Ishikawa (cell line): ENCODE measurements around the gene PDSS2.

Experiments
- CEBPB ChIP-seq: IDR thresholded peaks from 2 replicates; pipeline ENCODE4 v1.6.1; 2012
- CREB1 ChIP-seq: IDR thresholded peaks from 2 replicates; pipeline ENCODE4 v1.6.1; 2012; ENCODE audit warnings: low read depth
- EGR1 ChIP-seq: IDR thresholded peaks from 2 replicates; pipeline ENCODE4 v1.6.1; 2012
- EP300 ChIP-seq: IDR thresholded peaks from 2 replicates; pipeline ENCODE4 v1.6.1; 2012; ENCODE audit warnings: borderline replicate concordance
- FOXM1 ChIP-seq: IDR thresholded peaks from 2 replicates; pipeline ENCODE4 v1.6.1; 2012; ENCODE audit warnings: low read depth, borderline replicate concordance
- MAX ChIP-seq: IDR thresholded peaks from 2 replicates; pipeline ENCODE4 v1.6.1; 2012
- NFIC ChIP-seq: IDR thresholded peaks from 2 replicates; pipeline ENCODE4 v1.6.1; 2012
- RAD21 ChIP-seq: IDR thresholded peaks from 2 replicates; pipeline ENCODE4 v1.6.1; 2012; ENCODE audit warnings: low read depth
- REST ChIP-seq: IDR thresholded peaks from 2 replicates; pipeline ENCODE4 v1.6.1; 2012; ENCODE audit warnings: low read depth, mild to moderate bottlenecking
- TAF1 ChIP-seq: IDR thresholded peaks from 2 replicates; pipeline ENCODE4 v1.6.1; 2012; ENCODE audit warnings: low read depth, mild to moderate bottlenecking
- TCF12 ChIP-seq: IDR thresholded peaks from 2 replicates; pipeline ENCODE4 v1.6.1; 2012; ENCODE audit warnings: low read depth
- TEAD4 ChIP-seq: IDR thresholded peaks from 2 replicates; pipeline ENCODE4 v1.6.1; 2012
- USF1 ChIP-seq: IDR thresholded peaks from 2 replicates; pipeline ENCODE4 v1.6.1; 2012
- YY1 ChIP-seq: IDR thresholded peaks from 2 replicates; pipeline ENCODE4 v1.6.1; 2012; ENCODE audit warnings: low read depth
- ZBTB7A ChIP-seq: IDR thresholded peaks from 2 replicates; pipeline ENCODE4 v1.6.1; 2012; ENCODE audit warnings: low read depth

The PDSS2 gene

GRCh38 chr6:107219851-107220250 lies 239.5 kb downstream of the PDSS2 start:
- TF ChIP-seq TAF1 (no peak), EP300 (no peak), ZBTB7A (no peak)

- TF ChIP-seq REST (no peak), RAD21 (no peak), CEBPB (no peak)
These were observed 241.2 kb downstream of the PDSS2 start for GRCh38 chr6:107218142-107218541.

GRCh38 chr6:107217248-107217647 lies 242.1 kb downstream of the PDSS2 start:
- TF ChIP-seq USF1 (no peak), TEAD4 (no peak), CREB1 (no peak), TAF1 (no peak), CEBPB (no peak)

- TF ChIP-seq TAF1: no peak
- no peak for TF ChIP-seq TCF12
- no peak for TF ChIP-seq TEAD4
- TF ChIP-seq ZBTB7A: no peak
- no peak for TF ChIP-seq FOXM1
- TF ChIP-seq USF1: no peak
- TF ChIP-seq REST: no peak
- TF ChIP-seq CEBPB: no peak
- TF ChIP-seq NFIC: no peak
- TF ChIP-seq EP300: no peak
- TF ChIP-seq EGR1: no peak
- TF ChIP-seq MAX: no peak
- no peak for TF ChIP-seq CREB1
- no peak for TF ChIP-seq RAD21
These were observed 243.0 kb downstream of the PDSS2 start for GRCh38 chr6:107216197-107216933.

GRCh38 chr6:107215334-107215733 lies 244.0 kb downstream of the PDSS2 start:
- TF ChIP-seq TEAD4: no peak
- no peak for TF ChIP-seq NFIC
- TF ChIP-seq ZBTB7A: no peak

GRCh38 chr6:107214655-107215054 lies 244.7 kb downstream of the PDSS2 start:
- TF ChIP-seq TEAD4 (no peak), REST (no peak), CREB1 (no peak), TCF12 (no peak), EP300 (no peak), USF1 (no peak), RAD21 (no peak), NFIC (no peak), ZBTB7A (no peak), TAF1 (no peak), YY1 (no peak), CEBPB (no peak)
